ELR (cell line): Measurements from ENCODE around the gene PIK3C2G.

Experiments
- DNase-seq: peaks from one replicate; pipeline ENCODE4 v3.0.0-alpha.2; 2015; ENCODE audit warnings: low read depth

Gene PIK3C2G

GRCh38 chr12:18270958-18271460 lies 9.7 kb downstream of the PIK3C2G start:
- no peak for DNase-seq

- peak; percentile 89 for DNase-seq
These were observed 14.7 kb downstream of the PIK3C2G start for GRCh38 chr12:18275981-18276380.

- DNase-seq: no peak
These were observed 15.9 kb downstream of the PIK3C2G start for GRCh38 chr12:18277196-18277595.

GRCh38 chr12:18280728-18281127 lies 19.4 kb downstream of the PIK3C2G start:
- no peak for DNase-seq

GRCh38 chr12:18281941-18282340 lies 20.6 kb downstream of the PIK3C2G start:
- DNase-seq: no peak

- DNase-seq: no peak
These were observed 22.5 kb downstream of the PIK3C2G start for GRCh38 chr12:18283831-18284230.

- no peak for DNase-seq
These were observed 23.1 kb downstream of the PIK3C2G start for GRCh38 chr12:18284386-18284785.

GRCh38 chr12:18285161-18285560 lies 23.8 kb downstream of the PIK3C2G start:
- no peak for DNase-seq

- DNase-seq: no peak
These were observed 29.1 kb downstream of the PIK3C2G start for GRCh38 chr12:18290386-18290785.

- DNase-seq: no peak
These were observed 33.6 kb downstream of the PIK3C2G start for GRCh38 chr12:18294889-18295288.

- no peak for DNase-seq
These were observed 35.0 kb downstream of the PIK3C2G start for GRCh38 chr12:18296201-18296908.

GRCh38 chr12:18296909-18297280 lies 35.6 kb downstream of the PIK3C2G start:
- DNase-seq: peak; percentile 9

- no peak for DNase-seq
These were observed 36.6 kb downstream of the PIK3C2G start for GRCh38 chr12:18297902-18298301.

- DNase-seq: no peak
These were observed 41.6 kb downstream of the PIK3C2G start for GRCh38 chr12:18302809-18303430.

- DNase-seq: no peak
These were observed 43.3 kb downstream of the PIK3C2G start for GRCh38 chr12:18304609-18305008.

GRCh38 chr12:18306311-18306710 lies 45.0 kb downstream of the PIK3C2G start:
- DNase-seq: no peak

GRCh38 chr12:18313306-18313705 lies 52.0 kb downstream of the PIK3C2G start:
- DNase-seq: no peak

- peak; percentile 86 for DNase-seq
These were observed 58.8 kb downstream of the PIK3C2G start for GRCh38 chr12:18320036-18320617.

- no peak for DNase-seq
These were observed 59.7 kb downstream of the PIK3C2G start for GRCh38 chr12:18320976-18321375.

GRCh38 chr12:18323159-18323558 lies 61.8 kb downstream of the PIK3C2G start:
- DNase-seq: peak; percentile 23

GRCh38 chr12:18327036-18327435 lies 65.7 kb downstream of the PIK3C2G start:
- DNase-seq: no peak

GRCh38 chr12:18332173-18332572 lies 70.9 kb downstream of the PIK3C2G start:
- no peak for DNase-seq

- peak; percentile 45 for DNase-seq
These were observed 78.3 kb downstream of the PIK3C2G start for GRCh38 chr12:18339633-18340032.
